Activated gamma-delta T cell treated with Interleukin-2 at 50 U/mL for 16 hours (primary cell): ENCODE results near the gene ORC3.

Experiments
- DNase-seq: peaks from one replicate; pipeline ENCODE4 v3.0.0-alpha.2; 2020

Gene ORC3

DNA sequence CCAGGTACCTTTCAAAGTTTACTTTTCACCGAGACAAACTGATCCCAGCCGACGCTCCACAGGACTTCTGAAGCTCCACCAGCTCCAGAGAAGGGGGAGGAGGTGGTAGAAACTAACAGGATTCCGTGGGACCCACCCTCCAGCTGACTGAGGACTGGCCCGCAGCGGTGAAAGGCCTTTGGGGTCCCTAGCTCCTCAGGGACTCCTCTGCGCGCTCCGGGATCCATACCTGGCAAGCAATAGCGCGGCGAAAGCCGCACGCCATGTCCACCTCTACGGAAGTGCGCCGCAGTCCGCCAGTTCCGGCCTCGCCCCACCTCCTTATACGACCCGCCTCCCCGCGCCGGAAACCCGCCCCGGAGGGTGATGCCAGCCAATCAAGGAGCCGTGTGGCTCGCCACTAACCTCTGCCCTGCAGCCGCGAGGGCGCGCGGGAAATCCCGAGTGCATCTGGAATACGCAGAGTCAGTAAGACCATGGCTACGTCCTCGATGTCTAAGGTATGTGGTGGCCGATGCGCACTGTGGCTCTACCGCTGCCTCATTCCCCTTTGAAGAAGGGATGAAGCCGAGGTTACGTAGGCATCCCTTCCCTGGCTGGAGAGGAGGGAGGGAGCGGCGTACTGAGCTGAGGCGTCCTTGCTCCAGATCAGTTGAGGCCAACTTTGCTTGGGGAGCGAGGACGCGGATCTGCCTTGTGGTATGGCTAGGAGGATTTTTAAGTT lies at the start of gene ORC3, which contains the start of gene RARS2:
Gene ORC3 (plus strand): TSS at position 443 of the 724 bp plus-strand sequence. CDS start 34 bp downstream, at position 477.
Gene RARS2 (minus strand): TSS at position 295 of the 724 bp plus-strand sequence. CDS start 30 bp downstream, at position 265.
- DNase-seq: peak; percentile 94

DNA sequence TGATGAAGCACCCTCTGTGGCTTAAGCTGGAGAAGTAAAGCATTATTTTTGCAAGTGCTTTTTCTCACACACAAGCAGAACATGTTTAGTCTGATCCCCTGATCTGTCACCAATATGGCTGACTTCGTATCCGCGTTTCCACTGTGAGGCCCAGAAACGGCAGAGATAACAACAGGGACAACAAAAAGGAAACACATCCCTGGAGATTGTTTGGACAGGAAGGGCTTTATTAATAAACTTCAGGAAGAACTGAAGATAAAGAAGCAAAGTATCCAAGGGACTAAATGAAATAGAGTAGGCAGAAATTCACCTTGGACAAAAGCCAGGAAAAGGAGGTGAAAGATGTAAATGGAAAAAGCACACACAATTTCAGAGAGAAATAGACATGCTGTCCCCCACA lies 49.4 kb upstream of the ORC3 start:
- no peak for DNase-seq

DNA sequence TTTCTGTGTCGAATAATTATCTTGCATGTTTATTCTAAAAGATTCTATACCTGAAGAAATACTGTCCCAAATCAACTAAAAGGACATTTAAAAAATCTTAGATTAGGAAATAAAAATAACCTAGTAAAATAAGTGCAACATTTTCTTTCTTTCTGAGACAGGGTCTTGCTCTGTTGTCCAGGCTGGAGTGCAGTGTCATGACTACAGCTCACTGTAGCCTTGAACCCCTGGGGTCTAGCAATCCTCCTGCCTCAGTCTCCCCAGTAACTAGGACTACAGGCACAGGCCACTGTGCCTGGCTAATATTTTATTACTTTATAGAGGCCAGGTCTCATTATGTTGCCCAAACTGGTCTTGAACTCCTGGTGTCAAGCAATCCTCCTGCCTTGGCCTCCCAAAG lies 48.9 kb upstream of the ORC3 start:
- no peak for DNase-seq

DNA sequence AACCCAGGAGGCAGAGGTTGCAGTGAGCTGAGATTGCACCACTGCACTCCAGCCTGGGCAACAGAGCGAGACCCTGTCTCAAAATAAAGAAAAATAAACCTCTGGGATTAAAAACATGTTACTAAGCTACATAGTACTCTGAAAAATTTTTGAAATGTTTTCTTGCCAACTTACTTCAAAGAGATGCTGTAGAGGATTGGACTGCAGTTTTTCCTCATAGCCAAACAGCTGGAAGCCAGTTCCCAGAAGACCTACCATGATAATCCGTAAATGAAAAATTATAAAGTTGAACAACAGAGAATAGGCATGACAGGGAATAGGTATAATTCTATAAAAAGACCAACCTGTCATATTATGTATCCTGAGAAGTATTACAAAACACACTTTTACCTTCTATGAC lies 48.2 kb upstream of the ORC3 start:
- no peak for DNase-seq

DNA sequence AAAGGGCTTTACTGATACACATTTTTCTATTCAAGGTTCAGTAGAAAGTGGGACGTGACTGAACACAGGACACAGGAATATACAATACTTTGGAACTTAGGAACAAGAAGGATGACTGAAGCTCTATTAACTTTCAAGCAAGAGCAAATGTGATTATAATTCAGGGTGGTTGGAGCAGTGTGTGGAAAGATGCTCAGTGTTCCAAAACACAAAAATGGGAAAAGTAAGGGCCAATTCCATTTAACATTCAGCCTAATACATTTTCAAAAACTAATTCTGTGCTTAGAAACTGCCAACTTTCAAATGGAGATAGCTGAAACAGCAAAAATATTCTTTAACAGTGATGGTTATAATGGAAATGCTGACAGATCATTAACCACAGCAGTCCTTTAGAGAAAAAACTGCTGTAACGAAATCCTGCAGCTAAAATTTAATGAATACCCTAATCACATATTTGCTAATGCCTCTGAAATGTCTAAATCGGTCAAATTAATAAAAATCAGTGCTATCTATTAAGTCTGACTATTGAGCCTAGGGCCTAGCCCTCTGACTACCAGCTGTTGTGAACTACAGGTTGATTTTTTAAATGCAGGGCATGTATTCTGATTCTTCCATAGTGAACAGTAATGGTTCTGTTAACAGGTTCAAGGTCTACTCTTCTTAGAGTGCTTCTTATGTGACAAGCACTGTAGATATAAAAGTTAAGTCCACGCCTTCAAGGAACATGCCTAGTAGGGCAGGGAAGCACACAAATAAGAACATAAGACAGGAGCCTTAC lies 46.0 kb upstream of the ORC3 start:
- DNase-seq: no peak

DNA sequence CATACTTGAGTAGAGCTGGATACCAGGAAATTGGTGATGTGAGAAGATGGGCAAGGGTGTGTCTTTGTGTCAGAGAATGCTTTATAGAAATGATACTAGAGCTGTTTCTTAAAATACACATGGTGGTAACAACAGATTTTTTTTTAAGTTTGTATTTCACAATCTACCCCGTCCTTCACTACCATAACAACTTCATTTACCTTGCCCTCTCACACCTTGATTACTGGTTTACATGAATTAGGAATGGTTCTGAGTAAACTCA lies 45.5 kb upstream of the ORC3 start:
- no peak for DNase-seq

DNA sequence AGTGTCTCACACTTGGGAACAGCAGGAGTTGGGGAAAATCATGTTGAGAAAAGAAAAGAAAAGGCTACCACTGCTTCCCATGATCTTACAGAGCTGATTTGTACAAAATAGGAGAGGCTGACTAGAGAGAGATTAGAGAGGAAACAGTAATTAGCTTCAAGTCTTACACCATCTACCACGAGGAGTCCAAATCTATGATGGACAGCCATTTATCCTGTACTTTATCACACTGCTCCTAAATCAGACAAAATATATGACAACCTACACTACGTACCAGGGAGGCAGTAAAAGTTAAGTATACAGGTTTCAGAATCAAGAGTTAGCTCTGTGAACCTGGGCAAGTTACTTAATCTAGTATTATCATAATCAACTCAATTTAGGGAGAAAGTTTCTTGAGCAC lies 38.1 kb upstream of the ORC3 start:
- DNase-seq: no peak

DNA sequence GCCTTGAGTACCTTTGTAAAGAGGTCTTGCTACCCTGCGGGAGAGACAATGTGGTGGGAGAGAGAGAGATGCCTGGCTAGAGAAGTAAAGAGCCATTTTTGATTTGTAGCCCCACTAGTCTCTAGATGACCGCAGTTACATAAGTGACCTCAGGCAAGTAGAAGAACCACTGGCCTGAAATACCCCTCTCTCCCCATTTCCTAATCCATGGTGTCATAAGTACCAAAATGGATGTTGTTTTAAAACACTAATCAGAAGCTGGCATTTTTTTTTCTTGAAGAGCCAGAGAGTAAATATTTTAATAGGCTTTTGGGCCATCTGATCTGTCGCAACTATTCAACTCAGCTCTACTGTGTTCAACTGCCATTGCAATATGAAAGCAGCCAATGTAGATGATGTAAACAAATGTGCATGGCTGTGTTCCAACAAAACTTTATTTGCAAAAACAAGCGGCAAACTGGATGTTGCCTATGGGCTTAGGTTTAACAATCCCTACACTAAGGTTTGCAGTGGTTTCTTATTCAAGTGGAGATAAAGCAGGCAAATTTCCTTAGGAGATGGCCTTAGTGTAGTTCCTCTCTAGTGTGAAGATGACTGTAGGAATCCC lies 36.7 kb upstream of the ORC3 start:
- no peak for DNase-seq

DNA sequence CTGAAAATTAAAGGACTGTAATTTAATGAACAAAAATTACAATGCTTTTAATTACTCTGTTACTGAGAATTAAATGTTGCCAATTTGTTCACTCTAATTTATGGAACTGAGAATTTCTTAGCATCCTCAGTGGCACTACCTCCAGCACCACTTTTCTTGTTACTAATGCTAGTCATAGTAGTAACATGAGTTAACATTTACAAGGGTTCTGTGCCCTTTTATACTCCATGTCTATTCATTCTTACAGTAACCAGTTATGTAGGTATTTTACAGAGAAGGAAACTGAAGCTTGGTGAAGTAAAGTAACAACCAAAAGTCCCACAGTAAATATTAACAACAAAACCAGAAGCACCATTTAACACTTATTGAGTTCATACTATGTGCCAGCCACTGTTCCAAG lies 34.4 kb upstream of the ORC3 start:
- DNase-seq: no peak

DNA sequence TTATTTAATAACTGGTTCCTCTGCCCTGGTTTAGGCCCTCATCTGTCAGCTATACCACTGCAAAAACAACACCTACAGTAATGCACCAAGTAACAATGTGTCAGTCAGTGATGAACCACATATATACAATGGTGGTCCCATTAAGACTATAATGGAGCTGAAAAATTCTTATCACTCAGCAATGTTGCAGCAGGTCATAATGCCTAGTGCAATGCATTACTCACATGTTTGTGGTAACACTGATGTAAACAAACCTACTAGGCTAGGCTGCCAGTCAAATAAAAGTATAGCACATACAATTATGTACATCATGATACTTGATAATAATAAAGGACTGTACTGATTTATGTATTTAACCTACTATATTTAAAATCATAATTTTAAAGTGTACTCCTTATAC lies 31.5 kb upstream of the ORC3 start:
- no peak for DNase-seq

DNA sequence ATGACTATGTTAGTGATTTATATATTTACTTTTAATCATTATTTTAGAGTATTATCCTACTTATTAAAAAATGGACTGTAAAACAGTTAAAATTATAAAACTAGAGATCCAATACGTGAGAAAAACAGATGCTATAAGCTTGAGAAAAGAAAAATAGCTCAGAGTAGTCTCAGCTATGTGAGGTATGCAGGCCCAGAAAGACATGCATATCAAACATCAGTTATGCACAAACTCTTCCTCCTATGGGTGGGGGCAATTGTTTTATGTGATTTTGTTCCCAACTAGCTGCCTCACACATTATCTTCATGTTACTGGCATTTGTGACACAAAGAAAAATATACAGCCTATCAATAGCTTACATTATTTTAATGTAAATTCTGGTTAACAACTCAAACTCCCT lies 28.9 kb upstream of the ORC3 start:
- no peak for DNase-seq

DNA sequence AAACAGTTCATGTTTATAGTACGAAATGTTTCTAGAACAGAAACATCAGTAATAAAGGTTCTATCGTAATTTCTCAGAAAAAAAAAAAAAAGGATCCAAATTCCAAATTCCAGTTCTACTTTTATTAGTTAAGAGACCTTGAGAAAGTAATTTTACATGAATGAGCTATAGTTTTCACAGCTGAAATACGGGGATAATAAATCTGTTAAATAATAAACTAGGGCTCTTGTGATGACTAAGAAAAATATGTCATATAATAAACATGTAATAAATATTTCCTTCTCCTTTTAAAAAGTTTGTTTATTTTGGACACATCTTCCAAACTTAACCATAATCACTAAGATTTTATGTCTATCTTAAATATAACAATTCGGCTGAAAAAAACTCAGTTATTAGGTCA lies 17.9 kb upstream of the ORC3 start:
- DNase-seq: no peak

DNA sequence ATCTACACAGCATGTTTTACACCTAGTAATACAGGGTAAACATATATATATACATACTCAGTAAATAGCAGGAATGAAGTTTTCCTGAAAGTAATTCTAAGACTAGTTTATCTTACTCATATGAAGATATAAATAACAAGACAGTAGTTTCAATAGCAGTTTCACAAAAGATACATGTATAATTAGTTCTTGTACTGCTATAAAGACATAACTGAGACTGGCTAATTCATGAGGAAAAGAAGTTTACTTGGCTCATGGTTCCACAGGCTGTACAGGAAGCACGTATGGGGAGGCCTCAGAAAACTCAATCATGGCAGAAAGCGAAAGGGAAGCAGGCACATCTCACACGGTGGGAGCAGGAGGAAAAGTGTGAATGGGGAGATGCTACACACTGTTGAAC lies 17.1 kb upstream of the ORC3 start:
- no peak for DNase-seq

DNA sequence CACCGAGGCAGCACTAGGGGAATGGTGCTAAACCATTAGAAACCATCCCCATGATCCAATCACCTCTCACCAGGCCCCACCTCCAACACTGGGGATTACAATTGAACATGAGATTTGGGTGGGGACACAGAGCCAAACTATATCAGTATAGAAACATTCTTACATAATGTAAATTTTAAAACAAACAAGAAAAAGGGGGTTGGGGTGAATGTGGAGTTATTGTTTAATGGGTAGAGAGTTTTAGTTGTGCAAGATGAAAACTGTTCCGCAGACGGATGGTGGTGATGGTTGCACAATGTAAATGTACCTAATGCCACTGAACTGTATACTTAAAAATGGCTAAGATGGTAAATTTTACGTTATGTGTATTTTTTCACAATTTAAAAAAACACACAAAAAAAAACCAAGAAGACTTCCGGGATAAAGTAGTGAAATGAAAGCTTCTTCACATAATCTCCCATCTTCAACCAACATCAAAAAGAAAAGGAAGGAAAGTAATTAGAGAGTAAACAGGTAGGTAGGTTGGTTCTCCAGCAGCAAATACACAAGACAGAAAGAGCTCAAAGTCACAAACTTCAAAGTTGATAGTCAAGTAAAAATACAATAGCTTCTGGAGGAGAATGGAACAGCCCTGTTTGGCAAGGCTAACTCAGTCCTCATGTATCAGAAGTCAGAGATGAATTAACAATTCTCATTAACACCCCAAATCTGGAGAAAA lies 16.5 kb upstream of the ORC3 start:
- no peak for DNase-seq

DNA sequence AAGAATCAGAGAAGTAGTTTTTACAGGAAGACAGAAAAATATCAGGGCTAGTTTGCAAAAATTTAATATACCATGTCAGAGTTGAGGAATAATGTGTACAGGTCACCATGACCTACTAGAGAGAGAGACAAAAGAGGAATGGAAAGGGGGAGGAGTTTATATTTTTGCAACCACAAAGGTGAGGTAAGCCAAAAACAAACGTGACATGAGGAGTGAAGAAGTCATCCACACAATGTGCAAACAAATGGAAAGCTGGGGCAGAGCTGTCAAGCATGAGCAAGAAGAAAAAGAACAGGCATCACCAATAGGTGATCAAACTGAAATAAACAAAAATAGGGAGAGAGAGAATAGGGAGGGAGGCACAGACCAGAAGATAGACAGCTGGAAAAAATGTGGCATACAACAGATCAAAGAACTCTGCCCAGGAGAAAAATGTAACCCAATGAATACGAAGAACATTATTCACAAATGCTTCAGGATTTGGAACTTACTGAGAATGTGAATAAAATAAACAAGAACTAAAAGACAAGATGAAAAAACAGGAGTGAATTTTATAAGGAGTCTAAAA lies 15.6 kb upstream of the ORC3 start:
- DNase-seq: no peak

DNA sequence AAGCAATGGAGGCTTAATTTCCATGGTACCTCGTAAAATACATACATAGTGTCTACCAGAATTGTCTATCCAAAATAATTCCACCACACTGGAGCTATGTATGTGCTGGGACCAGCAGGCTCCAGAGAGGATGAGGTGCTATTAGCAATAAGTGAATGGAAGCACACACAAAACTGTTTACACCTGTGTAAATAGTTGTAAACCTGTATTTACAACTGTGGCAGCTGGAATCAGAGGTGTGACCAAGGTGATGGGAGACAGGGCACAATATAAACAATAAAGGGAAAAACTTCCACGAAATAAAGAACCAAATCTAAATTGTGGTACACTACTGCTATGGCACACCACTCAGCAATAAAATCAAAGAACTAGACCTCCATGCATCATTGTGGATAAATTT lies 14.5 kb upstream of the ORC3 start:
- no peak for DNase-seq

DNA sequence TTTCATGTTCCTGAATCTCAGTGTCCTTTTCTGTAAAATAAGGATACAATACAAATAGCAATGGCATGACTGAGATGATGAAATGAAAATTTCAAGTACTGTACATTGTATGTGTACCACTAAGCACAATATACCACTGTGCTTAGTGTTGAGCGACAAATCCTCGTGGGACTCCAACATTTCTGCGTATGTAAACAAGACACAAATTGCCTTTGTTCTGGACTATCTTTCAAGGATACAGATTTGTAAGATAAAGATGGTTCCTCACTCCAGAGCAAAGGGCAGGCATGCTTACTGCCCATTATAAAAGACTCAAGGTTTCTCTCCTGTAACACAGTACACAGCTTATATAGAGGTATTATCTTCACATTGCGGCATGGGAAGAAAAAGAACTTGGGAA lies 6.1 kb upstream of the ORC3 start:
- DNase-seq: no peak

DNA sequence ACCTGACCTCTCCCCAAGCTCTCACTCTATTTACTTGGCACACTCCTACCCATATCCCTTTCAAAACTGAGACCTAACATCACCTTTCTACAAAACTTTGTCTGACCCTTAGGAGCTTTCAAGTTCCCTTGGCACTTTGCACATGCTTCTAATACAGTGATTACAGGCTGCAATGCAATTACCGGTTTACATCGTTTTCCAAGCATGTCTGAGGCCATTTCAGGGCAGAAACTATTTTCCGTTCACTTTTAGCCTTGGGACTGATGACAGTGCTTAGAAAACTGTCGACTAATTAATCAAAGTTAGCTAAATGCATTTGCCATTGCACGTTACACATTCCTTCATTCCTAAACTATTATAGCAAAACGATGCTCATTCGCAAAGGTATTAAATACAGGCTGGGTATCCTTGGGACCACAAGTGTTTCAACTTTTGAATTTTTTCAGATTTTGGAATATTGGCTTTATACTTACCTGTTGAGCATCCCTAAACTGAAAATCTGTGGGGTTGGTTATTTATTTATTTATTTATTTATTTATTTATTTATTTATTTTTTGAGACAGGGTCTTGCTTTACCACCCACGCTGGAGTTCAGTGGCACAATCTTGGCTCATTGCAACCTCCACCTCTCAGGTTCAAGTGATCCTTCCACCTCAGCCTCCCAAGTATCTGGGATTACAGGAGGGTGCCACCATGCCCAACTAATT lies 3.4 kb upstream of the ORC3 start:
- no peak for DNase-seq

DNA sequence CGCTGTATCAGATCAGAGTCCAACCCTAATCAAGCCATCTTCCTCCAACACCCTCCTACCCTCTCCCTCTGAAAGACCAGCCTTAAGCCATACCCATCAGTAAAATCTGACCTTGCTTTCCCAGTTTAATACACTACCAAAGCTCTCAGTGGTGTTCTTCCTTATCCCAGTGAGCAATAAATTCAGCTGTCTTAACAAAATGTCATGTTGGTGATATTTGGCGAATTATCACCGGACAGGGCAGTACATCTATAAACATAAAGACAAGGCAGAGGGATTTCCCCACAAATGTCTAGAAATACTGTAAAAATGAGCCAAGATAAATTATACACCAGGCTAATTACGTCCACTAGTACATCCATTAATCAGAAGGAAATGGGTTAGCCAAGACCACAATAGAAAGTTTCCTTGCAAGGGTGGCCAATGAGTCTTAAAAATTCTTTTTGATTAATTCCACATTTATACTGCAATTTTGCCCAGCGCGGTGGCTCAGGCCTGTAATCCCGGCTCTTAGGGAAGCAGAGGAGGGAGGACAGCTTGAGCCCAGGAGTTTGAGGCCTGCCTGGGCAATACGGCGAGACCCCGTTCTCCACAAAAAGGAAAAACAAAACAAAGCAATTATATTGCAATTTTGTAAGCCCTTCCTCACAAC lies 1.1 kb upstream of the ORC3 start:
- no peak for DNase-seq

DNA sequence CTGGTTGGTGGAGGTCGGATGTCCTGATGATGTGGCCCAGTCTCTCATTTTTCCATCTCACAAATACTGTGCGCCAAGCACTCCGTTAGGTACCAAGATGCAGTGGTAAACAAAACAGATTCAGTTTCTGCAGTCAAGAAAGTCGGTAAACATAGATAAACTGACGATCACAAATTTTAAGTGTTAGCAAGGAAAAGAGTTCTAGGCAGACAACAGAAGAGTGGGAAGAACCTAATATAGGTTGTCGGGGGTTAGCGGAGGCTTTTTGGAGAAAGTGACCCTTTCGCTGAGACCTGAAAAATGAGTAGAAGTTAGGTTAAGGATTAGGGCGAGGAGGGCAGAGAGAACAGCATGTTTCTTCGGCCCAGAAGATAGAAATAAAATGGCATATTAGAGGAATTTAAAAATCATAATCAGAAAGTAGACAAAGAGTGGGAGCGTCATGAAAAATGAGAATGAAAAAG lies 514 bp downstream of the ORC3 start:
- DNase-seq: no peak

DNA sequence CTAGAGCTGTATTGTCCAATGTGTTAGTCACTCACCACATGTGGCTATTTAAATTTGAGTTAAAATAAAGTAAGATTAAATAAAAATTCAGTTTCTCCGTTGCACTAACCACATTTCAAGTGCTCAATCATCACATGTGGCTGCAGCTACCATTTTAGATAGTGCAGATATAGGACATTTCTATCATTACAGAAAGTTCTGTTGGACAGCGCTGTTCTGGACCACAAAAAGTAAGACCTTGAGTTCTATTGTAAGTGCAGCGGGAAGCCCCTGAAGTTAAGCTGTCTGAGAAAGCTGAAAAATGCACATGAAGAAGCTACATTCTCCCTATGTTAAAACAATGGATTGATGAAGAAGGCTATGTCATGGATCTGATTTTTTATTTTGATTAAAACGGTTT lies 1.1 kb downstream of the ORC3 start:
- no peak for DNase-seq

DNA sequence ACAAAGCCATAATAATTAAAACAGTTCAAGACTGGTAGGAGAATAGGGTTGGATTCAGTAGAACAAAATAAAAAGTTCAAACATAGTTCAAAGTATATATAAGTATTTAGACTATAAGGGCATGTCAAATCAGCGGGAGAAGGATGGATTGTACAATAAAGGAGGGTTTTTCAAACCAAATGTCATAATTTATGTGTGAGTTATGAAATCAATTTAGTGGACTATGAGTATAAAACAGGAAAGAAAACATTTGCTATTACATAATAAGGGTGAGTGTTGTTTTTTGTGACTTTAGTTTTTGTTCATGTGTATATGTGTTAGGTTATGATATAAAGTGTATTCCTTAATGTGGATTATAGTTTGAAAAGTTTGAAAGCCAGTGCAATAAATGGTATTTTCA lies 10.6 kb downstream of the ORC3 start:
- no peak for DNase-seq
